Lung (tissue), 12 donors: ENCODE measurements around the gene SEMG2. TPM values are rescaled to one million over a fixed set of nuclear protein-coding genes. Genes with fewer than 3 reads are reported as not detected.

Experiments used
- ATAC-seq: fragments of 200-7000 bp; cut with Tn5 transposase; one replicate; pipeline ENCODE4 v1.9.1; 2020; ENCODE audit warnings: moderate number of reproducible peaks; ENCODE audit not compliant: insufficient read depth, low FRiP score
- DNase-seq, 3 donors: peaks; one replicate each; pipeline ENCODE4 v3.0.0-alpha.2; 2013 to 2017
- H3K27ac ChIP-seq, 2 donors: one replicate each; pipeline ENCODE4 v1.5.1; 2013; ENCODE audit warnings: mild to moderate bottlenecking in 2 of 2, moderate library complexity in 2 of 2, control low read depth in 1 of 2, inconsistent platforms in 1 of 2, low read depth in 1 of 2, low read length in 1 of 2
- H3K27me3 ChIP-seq, 3 donors: one replicate each; pipeline ENCODE4 v1.5.1; 2013; ENCODE audit warnings: low read length in 2 of 3; ENCODE audit not compliant: control insufficient read depth in 3 of 3, insufficient read depth in 3 of 3
- H3K36me3 ChIP-seq, 4 donors: one replicate each; pipeline ENCODE4 v1.5.1; 2013; ENCODE audit warnings: low read length in 4 of 4, mild to moderate bottlenecking in 1 of 4, moderate library complexity in 1 of 4; ENCODE audit not compliant: control insufficient read depth in 4 of 4, insufficient read depth in 4 of 4
- H3K4me1 ChIP-seq, 5 donors: one replicate each; pipeline ENCODE4 v1.5.1; 2013; ENCODE audit warnings: low read length in 5 of 5, mild to moderate bottlenecking in 2 of 5, moderate library complexity in 1 of 5; ENCODE audit not compliant: control insufficient read depth in 5 of 5, insufficient read depth in 5 of 5
- H3K4me3 ChIP-seq: one replicate; pipeline ENCODE4 v1.5.1; 2013; ENCODE audit warnings: mild to moderate bottlenecking, control low read depth, moderate library complexity
- H3K9ac ChIP-seq, 2 donors: one replicate each; pipeline ENCODE4 v1.5.1; 2013; ENCODE audit warnings: low read length in 2 of 2, control low read depth in 1 of 2; ENCODE audit not compliant: insufficient read depth in 1 of 2
- H3K9me3 ChIP-seq, 4 donors: one replicate each; pipeline ENCODE4 v1.5.1; 2013; ENCODE audit warnings: low read length in 3 of 4, mild to moderate bottlenecking in 1 of 4, moderate library complexity in 1 of 4; ENCODE audit not compliant: control insufficient read depth in 4 of 4, insufficient read depth in 3 of 4
- CTCF ChIP-seq: IDR thresholded peaks from 2 replicates; pipeline ENCODE4 v1.5.1; 2012; ENCODE audit warnings: mild to moderate bottlenecking; ENCODE audit errors: control extremely low read depth, extremely low read depth
- WGBS, 2 donors: extraction: QIAGEN DNeasy Blood & Tissue Kit; methylation state at CpG; one replicate each; pipeline ENCODE4 v1.1.7; 2013; 5-methylcytosine and 5-hydroxymethylcytosine counted together
- polyA plus RNA-seq, 2 donors: library from polyadenylated mRNA; stranded (reverse); fragments of 200-250 nt; gene quantifications; one replicate each; pipeline ENCODE4 v1.2.1, GENCODE V29; 2013
- total RNA-seq, 2 donors: library from RNA; depleted of rRNA in 1 of 2; stranded (reverse); fragments of >200 nt in 1 of 2; gene quantifications; one replicate each; pipeline ENCODE4 v1.2.1, GENCODE V29; 2014 to 2021
- donor health status: control.
- donor health status: control.
- donor health status: Bipolar disorder and iron deficiency.
- donor health status: healthy.
- donor health status: DM: yes; HTN: yes; CAD: no.

Gene SEMG2
- total and polyA plus RNA-seq, 4 donors: not detected

- no peak for DNase-seq
- ATAC-seq: no peak
- 91 to 98% methylated on average over 2 of the region's 2 CpGs for WGBS, 2 donors
- Histone ChIP-seq H3K4me1 (peaks cover 0 to 2% (median 0%) of the 10 kb centered on the region in 5 donors), H3K27me3 (peaks cover 0 to 13% (median 0%) of the 10 kb centered on the region in 3 donors), H3K9ac (no peak overlapping the region), H3K4me3 (no peak overlapping the region), H3K9me3 (no peaks in the 10 kb centered on the region), H3K27ac (no peak overlapping the region), H3K36me3 (no peaks in the 10 kb centered on the region)
- TF ChIP-seq CTCF: no peak
These were observed 2.5 kb upstream of the SEMG2 start for GRCh38 chr20:45218636-45219035.

- peaks cover 0 to 2% (median 0%) of the 10 kb centered on the region in 5 donors for H3K4me1 ChIP-seq
- H3K27me3 ChIP-seq: peaks cover 0 to 16% (median 5%) of the 10 kb centered on the region in 3 donors
- no peak for TF ChIP-seq CTCF
- no peak overlapping the region for H3K27ac ChIP-seq
- H3K9me3 ChIP-seq: no peaks in the 10 kb centered on the region
- no peak overlapping the region for H3K4me3 ChIP-seq
- ATAC-seq (no peak), DNase-seq (no peak)
- H3K9ac ChIP-seq: no peak overlapping the region
- H3K36me3 ChIP-seq: no peaks in the 10 kb centered on the region
These were observed 2.0 kb downstream of the SEMG2 start for GRCh38 chr20:45223136-45223535.

- no peak for TF ChIP-seq CTCF
- Histone ChIP-seq H3K4me3 (no peak overlapping the region), H3K9me3 (peaks cover 0 to 1% (median 0%) of the 10 kb centered on the region in 4 donors), H3K27me3 (peaks cover 0 to 19% (median 5%) of the 10 kb centered on the region in 3 donors), H3K9ac (no peak overlapping the region), H3K36me3 (no peaks in the 10 kb centered on the region), H3K4me1 (no peaks in the 10 kb centered on the region), H3K27ac (no peak overlapping the region)
- no peak for DNase-seq
- ATAC-seq: no peak
- WGBS, 2 donors: 83 to 87% methylated on average over 1 of the region's 1 CpG
These were observed 5.1 kb downstream of the SEMG2 start for GRCh38 chr20:45226287-45226686.
